ENCODE data around the gene ARL5A.

The ARL5A gene

GRCh38 chr2:151761687-151762086, 66.5 kb downstream of the ARL5A start:
- DNase-seq, result no peak

- DNase-seq, result no peak
Observed at GRCh38 chr2:151761193-151761592, 67.0 kb downstream of the ARL5A start.

GRCh38 chr2:151760139-151760650, 68.0 kb downstream of the ARL5A start:
- DNase-seq, result no peak

GRCh38 chr2:151758744-151759143, 69.5 kb downstream of the ARL5A start:
- DNase-seq, result no peak

- DNase-seq, result no peak
Observed at GRCh38 chr2:151757861-151758260, 70.4 kb downstream of the ARL5A start.

- no peak for DNase-seq
Observed at GRCh38 chr2:151756820-151757219, 71.4 kb downstream of the ARL5A start.

- DNase-seq, result no peak
Observed at GRCh38 chr2:151754253-151754897, 73.8 kb downstream of the ARL5A start.

GRCh38 chr2:151753540-151753939, 74.7 kb downstream of the ARL5A start:
- no peak for DNase-seq
